ENCODE data around the gene DGKI. TPM values are rescaled to one million over a fixed set of nuclear protein-coding genes. Genes with fewer than 3 reads are reported as not detected.

The DGKI gene
- total RNA-seq, 4 donors from 2014 or later = 0.16 to 4.4 (median 2.1) TPM

DNA sequence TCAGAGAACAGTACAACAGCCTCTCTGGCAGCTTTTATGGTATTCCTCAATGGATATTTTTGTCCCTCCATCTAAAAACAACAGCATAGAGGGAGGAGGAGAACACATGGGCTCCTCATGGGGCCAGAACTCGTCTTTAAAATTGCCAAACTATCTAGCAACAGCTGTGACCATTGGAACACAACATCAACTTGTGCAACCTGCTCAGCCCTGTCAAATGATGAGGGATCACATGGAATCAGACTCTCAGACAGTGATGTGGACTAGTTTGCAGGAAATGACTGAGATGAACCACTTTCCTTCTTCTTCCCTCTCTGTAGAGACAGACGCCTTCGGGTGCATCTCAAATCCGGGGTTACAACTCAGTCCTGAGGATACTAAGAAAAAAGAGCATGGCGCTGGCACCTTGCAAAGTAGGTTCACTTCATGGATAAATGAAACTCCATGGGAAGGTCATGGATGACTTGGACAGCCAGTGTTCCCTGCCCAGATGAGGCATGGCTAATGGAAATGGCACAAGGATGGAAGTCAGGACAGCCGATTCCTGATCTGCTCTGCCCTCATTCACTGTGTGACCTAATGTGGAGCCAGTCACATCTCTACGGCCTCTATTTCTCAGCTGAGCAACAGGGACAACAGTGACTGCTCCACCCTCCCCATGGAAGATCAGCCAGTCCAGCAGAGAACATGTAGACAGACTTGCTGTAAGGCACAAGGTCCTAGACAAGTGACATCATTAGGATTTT lies 24.6 kb upstream of the DGKI start:
- ATAC-seq (ENCODE audit: low FRiP score) = peak; percentile 60
- no peak for DNase-seq (ENCODE audit: low spot score)
- TF ChIP-seq, protein P1, sequence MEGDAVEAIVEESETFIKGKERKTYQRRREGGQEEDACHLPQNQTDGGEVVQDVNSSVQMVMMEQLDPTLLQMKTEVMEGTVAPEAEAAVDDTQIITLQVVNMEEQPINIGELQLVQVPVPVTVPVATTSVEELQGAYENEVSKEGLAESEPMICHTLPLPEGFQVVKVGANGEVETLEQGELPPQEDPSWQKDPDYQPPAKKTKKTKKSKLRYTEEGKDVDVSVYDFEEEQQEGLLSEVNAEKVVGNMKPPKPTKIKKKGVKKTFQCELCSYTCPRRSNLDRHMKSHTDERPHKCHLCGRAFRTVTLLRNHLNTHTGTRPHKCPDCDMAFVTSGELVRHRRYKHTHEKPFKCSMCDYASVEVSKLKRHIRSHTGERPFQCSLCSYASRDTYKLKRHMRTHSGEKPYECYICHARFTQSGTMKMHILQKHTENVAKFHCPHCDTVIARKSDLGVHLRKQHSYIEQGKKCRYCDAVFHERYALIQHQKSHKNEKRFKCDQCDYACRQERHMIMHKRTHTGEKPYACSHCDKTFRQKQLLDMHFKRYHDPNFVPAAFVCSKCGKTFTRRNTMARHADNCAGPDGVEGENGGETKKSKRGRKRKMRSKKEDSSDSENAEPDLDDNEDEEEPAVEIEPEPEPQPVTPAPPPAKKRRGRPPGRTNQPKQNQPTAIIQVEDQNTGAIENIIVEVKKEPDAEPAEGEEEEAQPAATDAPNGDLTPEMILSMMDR (IDR thresholded peaks at IDR 0.05) = no peak

DNA sequence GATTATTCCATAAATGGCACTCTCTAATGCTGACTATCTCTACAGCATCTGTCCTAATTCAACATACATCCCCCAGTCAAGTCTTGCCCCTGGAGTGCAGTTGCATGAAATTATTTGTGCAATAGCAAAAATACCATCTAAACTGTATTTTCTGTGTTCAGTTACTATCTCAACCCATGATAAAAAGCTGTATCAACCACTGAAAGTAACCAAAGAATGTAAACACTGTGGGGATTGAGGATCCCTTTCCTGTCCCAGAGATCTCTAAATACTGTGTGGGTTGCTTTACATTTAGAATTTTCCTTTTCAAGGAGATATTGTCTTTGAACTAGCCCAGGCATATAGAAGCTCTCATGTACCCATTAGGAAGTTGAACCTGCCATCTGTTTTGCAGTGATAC lies 23.9 kb upstream of the DGKI start:
- ATAC-seq (ENCODE audit: low FRiP score) = no peak
- DNase-seq (ENCODE audit: low spot score) = no peak
- TF ChIP-seq, protein P1 (IDR thresholded peaks at IDR 0.05) = no peak

DNA sequence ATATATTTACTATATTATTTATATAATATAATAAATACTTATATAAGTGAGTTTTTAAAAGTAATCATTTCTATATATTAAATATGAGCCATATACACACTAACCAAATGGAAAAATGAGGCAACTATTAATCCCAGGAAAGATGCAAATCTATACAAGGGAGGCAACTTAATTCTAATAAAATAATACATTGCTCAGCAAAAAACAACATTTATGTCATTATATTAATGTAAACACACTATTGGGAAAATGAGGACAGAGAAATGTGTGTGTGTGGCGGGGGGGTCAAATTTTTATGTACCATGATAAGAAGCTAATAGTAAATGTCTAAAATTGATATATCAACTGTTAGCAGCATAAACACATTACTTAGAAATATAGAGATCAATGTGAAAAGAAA lies 23.3 kb upstream of the DGKI start:
- DNase-seq (ENCODE audit: low spot score) = no peak
- no peak for ATAC-seq (ENCODE audit: low FRiP score)
- TF ChIP-seq, protein P1 (IDR thresholded peaks at IDR 0.05) = no peak

DNA sequence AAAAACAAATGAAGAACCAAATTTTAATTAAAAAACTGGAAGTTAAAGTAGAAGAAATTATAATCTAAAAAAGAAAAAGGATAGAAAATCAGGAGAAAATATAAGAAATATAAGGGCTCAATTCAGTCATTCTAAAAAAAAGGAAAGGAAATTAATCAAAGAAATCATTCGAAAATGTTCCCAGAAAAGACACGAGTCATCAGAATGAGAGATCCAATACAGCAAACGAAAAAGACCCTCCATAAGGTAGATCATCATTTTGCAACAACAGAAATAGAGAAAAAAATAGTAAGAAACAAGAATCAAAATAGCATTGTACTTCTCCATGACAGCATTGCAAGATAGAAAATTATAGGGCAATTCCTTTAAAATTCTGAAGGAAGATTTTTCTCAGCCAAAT lies 22.5 kb upstream of the DGKI start:
- ATAC-seq (ENCODE audit: low FRiP score) = no peak
- TF ChIP-seq, protein P1 (IDR thresholded peaks at IDR 0.05) = no peak

DNA sequence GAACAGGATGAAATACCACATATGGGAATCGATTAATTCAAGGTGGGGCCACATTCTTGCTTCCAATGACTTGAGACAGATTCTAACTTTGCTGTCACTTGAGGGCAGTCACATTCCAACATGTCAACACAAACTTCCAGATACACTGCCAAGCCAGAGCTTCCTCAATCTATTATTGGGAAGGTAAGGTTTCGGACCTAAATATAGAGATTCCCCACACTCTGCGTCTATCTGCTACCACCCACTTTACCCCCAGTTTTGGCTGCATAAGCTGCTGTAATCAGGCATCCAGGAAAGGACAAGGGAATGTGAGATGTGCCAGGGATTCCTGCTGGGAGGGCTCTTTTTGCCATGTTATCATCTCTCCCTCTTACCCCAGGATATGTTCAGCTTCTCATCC lies 20.5 kb upstream of the DGKI start:
- DNase-seq (ENCODE audit: low spot score) (no peak), ATAC-seq (ENCODE audit: low FRiP score) (no peak)
- TF ChIP-seq, protein P1 (IDR thresholded peaks at IDR 0.05) = no peak

More for the DNA sequence above, 22.5 kb upstream of the DGKI start:
- DNase-seq (ENCODE audit: low spot score) = no peak

DNA sequence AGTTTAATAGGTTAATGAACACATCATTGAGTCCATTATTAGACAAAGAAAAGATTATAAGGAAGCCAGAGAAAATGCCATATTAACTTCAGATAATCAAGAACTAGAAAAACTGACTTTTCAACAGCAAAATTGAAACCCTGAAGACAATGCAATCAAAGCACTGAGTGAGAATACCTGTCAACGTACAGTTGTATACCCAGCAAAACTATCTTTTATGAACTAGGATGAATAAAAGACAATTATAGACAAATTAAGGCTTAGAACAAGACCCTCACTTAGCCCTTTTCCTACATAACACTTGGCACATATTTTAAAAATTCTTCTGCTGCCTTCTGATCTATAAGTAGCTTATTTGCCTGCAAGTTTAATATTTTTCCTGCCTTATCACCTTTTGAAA lies 19.0 kb upstream of the DGKI start:
- DNase-seq (ENCODE audit: low spot score) (no peak), ATAC-seq (ENCODE audit: low FRiP score) (no peak)
- TF ChIP-seq, protein P1 (IDR thresholded peaks at IDR 0.05) = no peak

DNA sequence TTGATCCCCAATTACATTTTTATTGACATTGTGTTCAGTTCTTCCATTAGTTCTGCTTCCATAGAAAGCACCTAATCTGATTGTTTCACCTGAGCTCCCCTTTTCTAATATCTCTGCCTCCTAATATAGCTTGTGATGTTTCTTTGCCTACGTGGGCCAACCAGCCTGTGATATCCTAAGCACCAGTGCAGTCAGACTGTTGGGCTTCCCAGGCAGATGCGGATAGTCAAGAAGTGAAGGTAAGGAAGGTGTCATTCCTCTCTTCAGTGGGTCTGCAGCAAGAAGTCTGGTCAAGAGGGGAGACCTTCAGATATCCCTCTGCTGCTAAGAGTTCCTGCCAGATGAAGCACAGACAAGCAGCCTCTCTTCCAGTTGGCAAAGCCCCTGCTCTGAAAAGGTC lies 16.2 kb upstream of the DGKI start:
- ATAC-seq (ENCODE audit: low FRiP score) = no peak
- DNase-seq (ENCODE audit: low spot score) = no peak
- TF ChIP-seq, protein P1 (IDR thresholded peaks at IDR 0.05) = no peak
